C4-2B (cell line): Measurements from ENCODE around the gene SLC39A9.

ENCODE experiments used
- H3K27ac ChIP-seq: fragments of 450-650 bp; 2 replicates; pipeline ENCODE4 v1.5.1; 2017
- ZFX ChIP-seq: fragments of 450-650 bp; IDR thresholded peaks from 2 replicates; pipeline ENCODE4 v1.6.1; 2017
- TF ChIP-seq, protein P1 (sequence below): fragments of 450-650 bp; conservative IDR thresholded peaks from 2 replicates; pipeline ENCODE4 v1.5.1; 2017; ENCODE audit warnings: mild to moderate bottlenecking

The SLC39A9 gene

DNA sequence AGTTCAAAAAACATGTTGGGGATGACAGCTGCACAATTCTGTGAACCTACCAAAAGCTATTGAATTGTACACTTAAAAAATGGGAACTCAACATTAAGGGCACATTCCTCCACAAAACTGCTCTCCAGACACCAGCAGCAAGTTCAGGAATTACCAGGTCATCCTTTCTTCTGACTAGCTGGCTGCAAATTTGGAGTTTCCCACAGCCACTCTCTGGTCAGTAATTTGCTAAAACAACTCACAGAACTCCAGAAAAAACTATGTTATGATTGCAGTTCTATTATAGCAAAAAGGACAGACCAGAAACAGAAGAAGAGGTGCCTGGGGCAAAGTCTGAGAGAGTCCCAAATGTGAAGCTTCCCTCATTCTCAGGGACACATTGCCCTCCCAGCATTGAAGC lies 65.9 kb downstream of the SLC39A9 start:
- TF ChIP-seq, protein P1, sequence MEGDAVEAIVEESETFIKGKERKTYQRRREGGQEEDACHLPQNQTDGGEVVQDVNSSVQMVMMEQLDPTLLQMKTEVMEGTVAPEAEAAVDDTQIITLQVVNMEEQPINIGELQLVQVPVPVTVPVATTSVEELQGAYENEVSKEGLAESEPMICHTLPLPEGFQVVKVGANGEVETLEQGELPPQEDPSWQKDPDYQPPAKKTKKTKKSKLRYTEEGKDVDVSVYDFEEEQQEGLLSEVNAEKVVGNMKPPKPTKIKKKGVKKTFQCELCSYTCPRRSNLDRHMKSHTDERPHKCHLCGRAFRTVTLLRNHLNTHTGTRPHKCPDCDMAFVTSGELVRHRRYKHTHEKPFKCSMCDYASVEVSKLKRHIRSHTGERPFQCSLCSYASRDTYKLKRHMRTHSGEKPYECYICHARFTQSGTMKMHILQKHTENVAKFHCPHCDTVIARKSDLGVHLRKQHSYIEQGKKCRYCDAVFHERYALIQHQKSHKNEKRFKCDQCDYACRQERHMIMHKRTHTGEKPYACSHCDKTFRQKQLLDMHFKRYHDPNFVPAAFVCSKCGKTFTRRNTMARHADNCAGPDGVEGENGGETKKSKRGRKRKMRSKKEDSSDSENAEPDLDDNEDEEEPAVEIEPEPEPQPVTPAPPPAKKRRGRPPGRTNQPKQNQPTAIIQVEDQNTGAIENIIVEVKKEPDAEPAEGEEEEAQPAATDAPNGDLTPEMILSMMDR, result no peak
- TF ChIP-seq ZFX, result no peak
- H3K27ac ChIP-seq, result no peak overlapping the region

DNA sequence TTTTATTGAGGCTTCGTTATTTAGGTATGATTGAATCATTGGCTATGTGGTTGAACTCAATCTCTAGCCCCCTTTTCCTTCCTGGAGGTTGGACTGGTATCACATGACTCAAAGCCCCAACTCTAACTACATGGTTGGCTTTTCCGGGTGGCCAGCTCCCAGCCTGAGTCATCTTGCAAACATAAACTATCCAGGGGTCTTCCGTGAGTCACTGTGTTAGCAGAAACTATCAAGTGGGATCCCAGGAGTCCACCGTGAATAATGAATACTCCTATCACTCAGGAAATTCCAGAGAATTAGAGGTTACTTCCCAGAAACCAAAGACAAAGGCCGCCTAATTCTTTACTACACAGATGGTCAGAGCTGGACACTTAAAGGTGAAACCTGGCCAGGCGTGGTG lies 66.3 kb downstream of the SLC39A9 start:
- TF ChIP-seq, protein P1, result no peak
- TF ChIP-seq ZFX, result no peak
- no peak overlapping the region for H3K27ac ChIP-seq

DNA sequence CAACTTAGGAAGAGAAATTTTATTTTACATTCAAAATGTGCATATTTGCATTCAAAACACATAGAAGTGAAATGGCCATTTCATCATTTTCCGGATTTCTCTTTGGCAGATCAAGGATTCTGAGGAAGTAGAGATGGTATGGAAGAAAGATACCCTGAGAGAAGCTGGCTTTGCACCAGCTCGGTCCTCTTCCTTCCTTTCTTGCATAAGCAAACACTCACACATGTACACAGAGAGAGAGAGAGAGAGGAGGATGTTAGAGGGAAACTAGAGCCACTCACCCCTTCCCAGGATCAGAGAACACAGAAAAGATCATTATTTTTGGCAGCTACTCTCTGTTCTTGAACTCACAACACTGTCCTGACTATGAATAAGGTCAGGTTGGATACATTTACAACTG lies 70.5 kb downstream of the SLC39A9 start:
- no peak overlapping the region for H3K27ac ChIP-seq
- TF ChIP-seq ZFX, result no peak
- TF ChIP-seq, protein P1, result no peak

DNA sequence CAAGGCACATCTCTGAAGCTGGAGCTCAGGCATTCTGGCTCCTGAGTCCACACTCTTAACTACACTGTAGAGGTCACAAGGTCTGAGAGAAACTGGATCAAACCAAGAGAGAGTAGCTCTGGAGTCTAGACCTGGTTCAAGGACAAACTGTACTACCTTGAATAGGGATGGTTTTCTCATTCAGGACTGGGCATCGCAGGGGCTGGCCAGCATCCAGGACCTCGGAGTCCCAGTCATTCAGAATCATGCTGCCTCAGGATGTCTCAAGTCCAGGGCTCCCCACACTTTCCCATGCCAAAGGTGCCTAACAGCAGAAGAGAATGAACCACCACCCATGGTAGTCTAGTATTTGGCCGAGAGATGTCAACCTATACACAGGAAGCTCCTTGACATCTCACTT lies 72.9 kb downstream of the SLC39A9 start:
- H3K27ac ChIP-seq, result no peak overlapping the region
- TF ChIP-seq ZFX, result no peak
- TF ChIP-seq, protein P1, result no peak

DNA sequence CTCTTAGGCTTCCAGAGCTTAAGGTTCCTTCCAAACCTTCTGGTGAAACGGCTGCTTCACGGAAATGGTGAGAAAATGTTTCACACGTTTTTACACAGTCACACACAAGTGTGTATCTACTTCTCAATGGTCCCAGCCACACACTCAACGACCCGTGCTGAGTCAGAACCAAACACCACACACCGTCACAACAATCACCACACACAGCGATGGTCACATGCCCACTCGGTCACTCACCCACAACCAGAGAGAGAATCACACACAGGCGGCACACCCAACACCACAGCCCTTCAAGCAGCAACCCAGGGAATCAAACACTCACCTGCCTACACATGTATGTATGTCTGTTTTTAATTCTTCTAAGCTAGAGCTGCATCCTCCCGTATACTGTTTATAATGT lies 73.4 kb downstream of the SLC39A9 start:
- H3K27ac ChIP-seq, result no peak overlapping the region
- no peak for TF ChIP-seq ZFX
- TF ChIP-seq, protein P1, result no peak

DNA sequence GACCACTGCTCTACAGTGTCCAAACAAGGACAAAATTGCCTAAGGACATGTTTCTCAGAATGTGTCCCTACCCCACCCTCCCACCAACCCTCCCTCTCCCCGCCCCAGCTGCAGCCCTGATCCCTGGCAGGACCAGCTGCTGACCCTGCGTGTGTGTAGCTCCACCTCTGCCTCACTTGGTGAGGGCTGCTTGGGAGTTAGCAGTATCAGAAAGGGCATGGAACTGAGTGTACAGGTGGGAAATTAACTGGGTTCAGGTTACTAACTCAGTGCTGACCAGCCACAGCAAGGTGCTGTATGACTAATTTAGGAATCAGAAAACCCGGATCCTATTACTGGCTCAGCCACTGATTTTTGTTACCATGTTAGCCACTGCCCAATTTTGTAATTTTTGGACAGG lies 74.8 kb downstream of the SLC39A9 start:
- TF ChIP-seq, protein P1, result no peak
- TF ChIP-seq ZFX, result no peak
- no peak overlapping the region for H3K27ac ChIP-seq

DNA sequence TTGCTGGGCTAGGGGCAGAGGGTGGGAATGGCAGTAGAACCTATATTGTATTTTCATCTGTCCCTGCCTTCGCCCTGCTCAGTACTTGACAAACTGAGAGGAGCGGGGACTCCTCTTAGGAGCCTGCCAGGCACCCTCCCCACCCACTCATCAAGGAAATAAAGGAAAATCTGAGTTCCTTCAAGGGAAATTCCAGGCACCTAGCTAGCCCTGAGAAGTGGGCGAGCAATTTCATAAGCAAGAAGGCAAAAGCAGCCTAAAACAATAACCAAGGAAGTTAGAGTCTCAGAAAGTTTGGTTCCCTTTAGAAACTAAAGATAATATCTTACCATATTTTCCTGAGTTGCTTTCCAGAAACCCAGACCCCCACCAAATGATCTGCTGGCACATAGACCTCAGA lies 75.5 kb downstream of the SLC39A9 start:
- no peak overlapping the region for H3K27ac ChIP-seq
- TF ChIP-seq ZFX, result no peak
- TF ChIP-seq, protein P1, result no peak
